IPS-18c (cell line): Measurements from ENCODE around the gene GPSM1.
"Not testable (repeated sequence)": the region's sequence is repeated elsewhere in the genome, so short reads cannot be mapped to it uniquely, and the experiment has no call there.

Experiments
- H3K4me3 ChIP-seq: 2 replicates; pipeline ENCODE4 v1.7.0; 2013; ENCODE audit warnings: low read depth, mild to moderate bottlenecking, low read length, moderate library complexity; ENCODE audit not compliant: insufficient read depth
- H3K9me3 ChIP-seq: one replicate; pipeline ENCODE4 v1.6.1; 2013; ENCODE audit warnings: mild to moderate bottlenecking, low read length, moderate library complexity; ENCODE audit not compliant: control insufficient read depth, insufficient read depth

Gene GPSM1

GRCh38 chr9:136345281-136346156, 18.2 kb downstream of the GPSM1 start:
- Histone ChIP-seq H3K9me3 (peaks cover 2% of the 10 kb centered on the region), H3K4me3 (no peak overlapping the region)

GRCh38 chr9:136346157-136346481, 18.8 kb downstream of the GPSM1 start:
- Histone ChIP-seq H3K4me3 (no peak overlapping the region), H3K9me3 (peaks cover 2% of the 10 kb centered on the region)

DNA sequence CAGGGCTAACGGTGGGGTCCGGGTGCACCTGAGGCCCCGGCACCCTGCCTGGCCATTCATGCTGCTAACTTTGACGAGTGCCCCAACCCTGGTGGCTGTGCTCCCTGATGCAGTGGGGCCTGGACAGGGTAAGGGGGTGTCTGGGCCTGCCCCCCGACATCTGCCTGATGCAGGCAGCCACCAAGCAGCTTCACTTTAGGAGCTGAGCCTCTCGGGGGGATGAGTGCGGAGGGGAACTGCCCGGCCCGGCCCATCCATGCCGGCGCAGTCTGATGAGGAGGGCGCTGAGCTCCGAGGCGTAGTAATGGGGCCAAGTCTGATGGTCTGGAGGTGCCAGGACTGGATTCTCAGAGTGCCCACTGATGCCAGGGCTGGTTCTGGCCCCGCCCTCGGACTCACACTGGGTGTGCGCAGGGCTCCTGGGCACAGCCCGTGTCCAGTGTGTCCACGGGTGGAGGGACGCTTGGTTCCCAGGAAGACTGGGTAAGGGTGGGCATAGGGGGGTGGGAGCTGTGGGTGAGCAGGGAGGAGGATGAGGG, 19.7 kb downstream of the GPSM1 start:
- Histone ChIP-seq H3K4me3 (no peak overlapping the region), H3K9me3 (peaks cover 2% of the 10 kb centered on the region)

DNA sequence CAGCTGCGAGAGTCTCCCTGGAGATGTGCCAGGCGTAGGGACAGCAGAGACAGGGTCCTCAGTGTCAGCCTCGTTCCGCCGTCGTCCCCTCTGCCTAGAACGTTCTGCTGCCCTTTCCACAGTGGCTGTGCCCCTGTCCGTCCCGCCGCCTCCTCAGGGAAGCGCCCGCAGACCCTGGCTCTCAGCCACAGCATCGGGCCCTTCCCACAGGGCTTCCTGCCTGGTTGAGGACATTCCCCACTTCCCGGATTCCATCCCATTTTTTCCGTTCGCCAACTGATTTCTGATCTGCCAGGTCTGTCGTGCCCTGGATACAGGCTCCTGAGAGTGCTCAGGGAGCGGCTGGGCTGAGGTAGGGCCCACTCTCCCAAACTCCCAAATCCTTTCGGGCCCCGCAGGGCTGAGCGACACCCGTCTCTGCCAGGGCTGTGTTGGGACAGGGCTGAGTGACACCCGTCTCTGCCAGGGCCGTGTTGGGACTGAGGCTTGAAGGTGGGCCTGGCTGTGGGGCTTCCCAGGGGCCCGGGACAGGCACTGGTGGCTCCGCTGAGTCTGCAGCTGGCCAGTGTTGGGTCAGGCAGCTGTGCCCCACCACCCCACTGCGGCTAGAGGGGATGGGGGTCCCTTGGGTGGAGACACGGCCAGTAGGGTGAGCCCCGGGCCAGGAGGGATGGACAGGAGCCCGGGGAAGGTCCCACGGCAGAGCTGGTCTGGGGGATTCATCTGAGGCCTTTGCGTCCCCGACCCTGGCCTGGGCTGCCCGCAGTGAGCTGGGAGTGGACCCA, 20.3 kb downstream of the GPSM1 start:
- H3K9me3 ChIP-seq = peaks cover 2% of the 10 kb centered on the region
- no peak overlapping the region for H3K4me3 ChIP-seq

GRCh38 chr9:136348691-136349090, 21.4 kb downstream of the GPSM1 start:
- Histone ChIP-seq H3K4me3 (no peak overlapping the region), H3K9me3 (no peaks in the 10 kb centered on the region)

- H3K4me3 ChIP-seq = no peak overlapping the region
- no peaks in the 10 kb centered on the region for H3K9me3 ChIP-seq
Measured at GRCh38 chr9:136349546-136349945, 22.2 kb downstream of the GPSM1 start.

DNA sequence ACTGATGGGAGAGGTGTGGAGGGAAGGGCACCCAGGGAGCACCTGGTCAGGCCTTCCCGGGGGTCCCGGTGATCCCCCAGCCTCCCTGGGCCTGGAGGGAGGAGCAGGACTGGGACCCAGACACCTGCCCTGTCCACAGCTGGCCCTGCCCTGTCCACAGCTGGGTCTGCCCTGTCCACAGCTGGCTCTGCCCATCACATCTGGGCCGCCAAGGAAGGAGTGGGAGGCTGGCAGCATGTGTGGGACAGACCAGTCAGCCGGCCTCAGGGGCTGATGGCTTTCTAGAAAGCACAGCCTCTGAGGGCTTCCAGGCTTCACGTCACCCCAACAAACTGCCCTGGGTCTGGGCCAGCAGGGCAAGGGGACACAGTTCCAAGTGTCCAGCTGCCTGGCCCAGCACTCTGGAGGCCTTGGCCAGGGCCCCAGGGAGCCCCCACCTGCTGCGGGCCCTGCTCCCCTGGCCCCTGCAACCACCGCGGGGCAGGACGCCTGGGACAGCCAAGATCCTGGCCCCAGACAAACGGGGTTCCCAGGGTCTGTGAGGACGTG, 24.0 kb downstream of the GPSM1 start:
- H3K4me3 ChIP-seq = no peak overlapping the region

GRCh38 chr9:136351868-136352267, 24.5 kb downstream of the GPSM1 start:
- H3K4me3 ChIP-seq, H3K9me3 ChIP-seq: not testable (repeated sequence)

More for the DNA sequence above, 24.0 kb downstream of the GPSM1 start:
- H3K9me3 ChIP-seq = no peaks in the 10 kb centered on the region

GRCh38 chr9:136352682-136353081, 25.3 kb downstream of the GPSM1 start:
- H3K9me3 ChIP-seq = no peaks in the 10 kb centered on the region
- H3K4me3 ChIP-seq = no peak overlapping the region

- Histone ChIP-seq H3K4me3 (no peak overlapping the region), H3K9me3 (no peaks in the 10 kb centered on the region)
Measured at GRCh38 chr9:136353088-136353487, 25.7 kb downstream of the GPSM1 start.

DNA sequence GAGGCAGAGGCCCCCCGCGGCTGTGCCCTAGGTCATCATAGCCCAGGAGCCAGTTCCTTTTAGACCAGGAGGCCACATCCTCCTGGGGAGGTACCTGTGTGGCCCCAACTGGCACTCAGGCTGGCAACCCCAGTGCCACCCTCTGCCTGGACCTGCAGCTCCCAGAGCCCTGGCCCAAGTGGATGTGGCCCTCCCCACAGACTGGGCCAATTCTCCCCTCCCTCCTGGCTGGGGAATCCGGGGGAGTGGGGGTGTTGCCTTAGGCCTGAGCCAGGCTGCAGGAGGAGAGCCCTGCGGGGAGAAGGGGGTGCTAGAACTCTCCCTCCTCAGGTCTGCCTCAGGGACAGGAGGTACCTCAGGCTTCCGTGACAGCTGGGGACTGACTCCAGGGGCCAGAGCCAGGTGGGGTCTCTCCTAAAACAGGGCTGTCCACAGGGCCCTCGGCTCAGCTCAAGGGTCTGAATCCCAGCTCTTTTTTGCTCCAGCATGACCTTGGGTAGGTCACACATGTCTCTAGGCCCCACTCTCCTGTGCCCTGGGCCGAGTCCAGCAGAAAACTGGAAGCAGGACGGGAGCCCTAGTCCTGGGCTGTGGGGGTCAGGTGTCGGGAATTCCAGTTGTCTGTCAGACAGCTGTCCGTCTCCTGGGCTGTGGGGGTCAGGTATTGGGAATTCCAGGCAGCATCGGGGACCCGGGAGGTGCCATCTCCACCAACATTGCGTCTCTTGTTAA, 26.6 kb downstream of the GPSM1 start:
- no peaks in the 10 kb centered on the region for H3K9me3 ChIP-seq
- no peak overlapping the region for H3K4me3 ChIP-seq

DNA sequence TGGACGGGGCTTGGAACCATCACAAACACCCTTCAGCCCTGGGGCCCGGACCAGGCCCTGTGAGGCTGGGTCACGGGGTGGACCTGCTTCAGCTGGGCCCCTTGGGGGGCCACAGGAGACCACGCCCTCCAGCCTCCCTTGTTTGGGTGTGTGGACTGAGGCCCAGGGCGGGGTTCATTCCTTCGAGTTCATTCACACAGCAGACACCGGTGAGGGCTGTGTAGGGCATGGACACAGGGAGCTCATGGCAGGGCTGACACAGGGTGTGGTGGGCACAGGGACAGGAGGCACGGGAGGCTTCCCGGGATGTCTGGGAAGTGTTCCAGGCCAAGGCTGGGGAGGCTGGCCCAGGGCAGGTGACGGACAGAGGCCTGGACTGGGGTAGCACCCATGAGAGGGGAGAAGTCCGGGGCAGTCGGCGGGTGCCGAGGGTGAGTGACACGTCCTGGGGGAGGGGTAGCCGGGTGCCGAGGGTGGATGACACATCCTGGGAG, 27.3 kb downstream of the GPSM1 start:
- Histone ChIP-seq H3K4me3 (no peak overlapping the region), H3K9me3 (no peaks in the 10 kb centered on the region)

DNA sequence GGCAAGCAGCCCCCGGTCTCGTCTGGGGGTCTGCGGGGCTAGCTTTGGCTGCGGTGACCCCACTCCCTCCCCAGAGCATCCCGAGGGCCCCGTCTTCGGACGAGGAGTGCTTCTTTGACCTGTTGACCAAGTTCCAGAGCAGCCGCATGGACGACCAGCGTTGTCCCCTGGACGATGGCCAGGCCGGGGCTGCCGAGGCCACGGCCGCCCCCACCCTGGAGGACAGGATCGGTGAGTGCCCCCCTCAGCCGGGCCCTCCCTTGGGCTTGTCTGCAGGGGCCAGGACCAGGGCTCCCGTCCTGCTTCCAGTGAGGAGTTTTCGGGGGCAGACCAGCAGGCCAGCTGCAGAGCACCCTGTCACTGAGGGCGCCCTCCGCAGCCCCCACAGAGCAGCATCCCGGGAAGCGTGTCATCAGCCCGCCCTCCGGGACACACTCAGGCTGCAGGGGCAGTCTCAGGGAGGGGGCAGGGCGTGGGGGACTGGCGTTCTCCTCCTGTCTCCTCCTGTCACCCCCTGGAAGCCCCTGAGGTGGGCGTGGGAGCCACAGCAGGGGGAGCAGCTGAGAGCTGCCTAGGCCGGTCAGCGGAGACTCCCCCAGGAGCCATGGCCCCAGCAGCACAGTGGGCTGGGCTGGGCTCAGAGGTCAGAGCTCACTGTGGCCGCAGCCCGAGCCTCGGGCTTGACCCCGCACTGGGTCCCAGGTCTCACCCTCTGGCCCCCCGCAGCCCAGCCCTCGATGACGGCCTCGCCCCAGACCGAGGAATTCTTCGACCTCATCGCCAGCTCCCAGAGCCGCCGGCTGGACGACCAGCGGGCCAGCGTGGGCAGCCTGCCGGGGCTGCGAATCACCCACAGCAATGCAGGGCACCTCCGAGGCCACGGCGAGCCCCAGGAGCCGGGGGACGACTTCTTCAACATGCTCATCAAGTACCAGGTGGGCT, 28.5 kb downstream of the GPSM1 start:
- H3K9me3 ChIP-seq = no peaks in the 10 kb centered on the region
- H3K4me3 ChIP-seq = no peak overlapping the region

DNA sequence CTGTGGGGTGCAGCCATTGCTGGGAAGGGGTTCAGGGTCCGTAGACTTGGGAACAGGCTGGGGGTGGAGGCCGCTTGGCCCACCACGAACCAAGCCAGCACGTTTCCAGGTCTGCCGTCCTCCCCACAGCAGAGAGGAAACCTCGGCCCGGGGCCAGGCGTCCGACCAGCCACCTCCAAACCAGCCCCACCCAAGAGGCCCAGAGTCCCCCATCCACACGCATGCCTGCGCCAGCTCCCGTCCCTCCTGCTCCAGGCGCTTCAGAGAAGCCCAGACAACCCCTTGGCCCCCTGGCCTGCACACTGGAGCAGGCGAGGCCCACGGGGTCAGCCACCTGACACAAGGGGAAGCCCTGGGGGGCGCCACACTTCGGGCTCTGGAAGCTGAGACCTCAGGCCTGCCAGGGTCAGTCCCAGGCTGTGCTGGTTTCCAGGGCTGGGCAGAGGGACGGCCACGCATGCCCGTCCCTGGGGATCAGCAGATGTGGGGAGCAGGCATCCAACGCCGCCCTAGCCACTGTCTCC, 29.9 kb downstream of the GPSM1 start:
- Histone ChIP-seq H3K9me3 (no peaks in the 10 kb centered on the region), H3K4me3 (no peak overlapping the region)

- Histone ChIP-seq H3K9me3 (no peaks in the 10 kb centered on the region), H3K4me3 (no peak overlapping the region)
Measured at GRCh38 chr9:136358016-136358415, 30.7 kb downstream of the GPSM1 start.

GRCh38 chr9:136358888-136359287, 31.5 kb downstream of the GPSM1 start:
- no peaks in the 10 kb centered on the region for H3K9me3 ChIP-seq
- no peak overlapping the region for H3K4me3 ChIP-seq
